GM18526 (cell line): Measurements from ENCODE around the gene GRAMD1B.

Experiments
- POLR2A ChIP-seq: IDR thresholded peaks from 3 replicates; pipeline ENCODE4 v1.6.1; 2011; ENCODE audit not compliant: insufficient read length; ENCODE audit errors: extremely low read depth

GRAMD1B gene

GRCh38 chr11:123570939-123571580 is 141.0 kb downstream of the GRAMD1B start:
- TF ChIP-seq POLR2A: no peak

DNA sequence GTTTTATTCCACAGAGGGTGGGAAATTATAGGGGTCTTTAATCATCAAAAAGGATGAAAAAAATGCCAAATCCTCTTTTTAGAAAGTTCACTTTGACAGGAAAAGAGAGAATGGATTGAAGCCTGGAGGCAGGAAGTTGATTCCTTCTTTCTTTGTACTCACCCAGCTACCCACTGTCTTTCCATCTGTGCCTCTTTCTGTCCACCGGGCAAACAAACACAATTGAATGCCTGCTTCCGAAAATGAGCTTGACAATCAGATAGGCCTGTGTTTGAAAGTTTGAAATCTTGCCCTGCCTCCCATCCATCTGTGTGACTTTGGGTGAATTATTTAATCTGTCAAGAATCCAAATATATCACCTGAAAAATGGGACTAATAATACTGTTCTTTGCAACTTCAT is 143.2 kb downstream of the GRAMD1B start:
- no peak for TF ChIP-seq POLR2A

GRCh38 chr11:123575441-123575840 is 145.4 kb downstream of the GRAMD1B start:
- TF ChIP-seq POLR2A: no peak

DNA sequence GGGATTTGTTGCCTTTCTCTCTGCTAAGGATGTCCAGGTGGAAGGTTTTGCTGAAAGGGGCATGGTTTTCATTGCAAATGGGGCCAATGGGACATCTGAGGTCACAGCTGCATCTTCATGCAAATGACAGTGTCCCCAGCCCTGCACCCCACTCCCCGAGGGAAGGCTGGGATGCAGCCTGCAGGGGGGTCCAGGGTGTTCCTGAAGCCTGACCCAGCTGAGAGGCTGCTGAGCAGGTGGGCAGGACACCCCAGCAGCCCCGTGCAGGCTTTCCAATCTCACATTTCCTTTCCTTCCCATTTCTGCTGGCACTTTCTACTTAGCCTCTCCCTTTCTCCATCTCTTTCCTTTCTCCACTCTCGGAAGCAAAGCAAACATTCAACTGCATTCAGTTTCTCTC is 146.0 kb downstream of the GRAMD1B start:
- TF ChIP-seq POLR2A: no peak

- TF ChIP-seq POLR2A: no peak
Observed at GRCh38 chr11:123576501-123576900, 146.4 kb downstream of the GRAMD1B start.

GRCh38 chr11:123577081-123577598 is 147.1 kb downstream of the GRAMD1B start:
- no peak for TF ChIP-seq POLR2A

DNA sequence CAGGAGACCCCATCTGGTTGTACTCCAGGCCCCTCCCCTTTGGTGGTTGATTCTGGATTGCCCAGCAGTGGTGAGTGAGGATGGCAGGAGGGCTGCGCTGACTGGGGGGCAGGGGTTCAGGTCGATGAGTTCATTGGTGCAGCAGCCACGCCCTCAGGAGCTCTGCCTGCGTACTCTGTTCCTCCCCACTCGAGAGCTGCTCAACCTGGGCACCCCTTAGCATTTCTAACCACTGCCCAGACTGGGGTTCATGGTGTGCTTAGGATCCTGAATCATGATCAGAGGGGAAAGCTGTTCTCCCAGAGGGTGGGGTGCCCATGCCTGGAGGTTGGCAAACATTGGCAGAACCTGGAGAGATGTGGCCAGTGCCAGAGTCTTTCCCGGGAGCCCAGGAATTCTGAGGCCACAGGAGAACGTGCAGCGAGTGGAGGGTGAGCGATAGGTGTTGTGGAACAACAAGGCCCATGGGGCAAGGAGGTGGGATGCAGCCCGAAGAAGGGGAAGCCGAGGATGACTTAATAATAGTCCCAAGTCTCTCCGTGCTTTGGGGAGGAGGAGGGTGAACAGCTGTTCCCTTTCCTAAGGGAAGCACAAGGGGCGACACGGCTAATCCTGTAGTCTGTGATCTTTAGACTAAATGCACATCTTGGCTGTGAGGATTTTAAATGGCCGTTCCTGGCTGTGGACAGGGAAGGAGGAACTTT is 148.9 kb downstream of the GRAMD1B start:
- TF ChIP-seq POLR2A: no peak

DNA sequence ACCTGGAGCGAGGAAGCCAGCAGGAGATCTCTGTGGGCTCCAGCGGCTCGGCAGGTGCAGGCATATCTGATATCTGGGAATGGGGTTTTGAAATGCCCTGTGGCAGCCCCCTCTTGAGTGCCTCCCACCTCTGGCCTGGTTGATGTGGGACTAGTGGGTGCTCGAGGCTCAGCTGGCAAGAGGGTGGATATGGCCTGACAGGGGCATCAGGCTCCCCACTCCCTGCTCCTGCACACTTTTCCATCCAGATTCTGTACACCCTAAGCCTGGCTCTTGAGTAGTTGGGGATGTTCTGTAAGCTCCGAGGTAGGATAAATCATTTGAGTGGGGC is 149.4 kb downstream of the GRAMD1B start:
- TF ChIP-seq POLR2A: no peak

GRCh38 chr11:123580137-123580536 is 150.1 kb downstream of the GRAMD1B start:
- TF ChIP-seq POLR2A: no peak

GRCh38 chr11:123580557-123581275 is 150.6 kb downstream of the GRAMD1B start:
- no peak for TF ChIP-seq POLR2A

GRCh38 chr11:123581651-123582399 is 151.8 kb downstream of the GRAMD1B start:
- no peak for TF ChIP-seq POLR2A

- TF ChIP-seq POLR2A: no peak
Observed at GRCh38 chr11:123582992-123583504, 153.0 kb downstream of the GRAMD1B start.

GRCh38 chr11:123584186-123584585 is 154.1 kb downstream of the GRAMD1B start:
- no peak for TF ChIP-seq POLR2A

GRCh38 chr11:123584737-123585136 is 154.7 kb downstream of the GRAMD1B start:
- TF ChIP-seq POLR2A: no peak

- TF ChIP-seq POLR2A: no peak
Observed at GRCh38 chr11:123585206-123585605, 155.1 kb downstream of the GRAMD1B start.

GRCh38 chr11:123585706-123586105 is 155.6 kb downstream of the GRAMD1B start:
- TF ChIP-seq POLR2A: no peak

- TF ChIP-seq POLR2A: no peak
Observed at GRCh38 chr11:123586568-123586967, 156.5 kb downstream of the GRAMD1B start.
